HL-60 (cell line): ENCODE results near the gene POU2F3.

Experiments
- DNase-seq, 2 experiments: peaks; one replicate each; pipeline ENCODE4 v3.0.0-alpha.2; 2010 to 2020; ENCODE audit warnings: low read depth in 1 of 2, low spot score in 1 of 2
- H3K27ac ChIP-seq: fragments of 250-450 bp; sonication (Bioruptor Pico); replicated peaks from 2 replicates; pipeline ENCODE4 v1.5.1; 2020; ENCODE audit warnings: mild to moderate bottlenecking, moderate library complexity
- H3K27me3 ChIP-seq: fragments of 250-450 bp; sonication (Bioruptor Pico); 2 replicates; pipeline ENCODE4 v1.5.1; 2021; ENCODE audit warnings: mild to moderate bottlenecking, moderate library complexity; ENCODE audit not compliant: insufficient read depth, poor library complexity, severe bottlenecking
- H3K4me3 ChIP-seq: replicated peaks from 2 replicates; pipeline ENCODE4 v1.5.1; 2011; ENCODE audit warnings: mild to moderate bottlenecking, control low read depth, low read length; ENCODE audit not compliant: insufficient read depth
- CTCF ChIP-seq: IDR thresholded peaks from one replicate; pipeline ENCODE4 v1.5.1; 2011; ENCODE audit warnings: low read length, control low read depth, inconsistent platforms; ENCODE audit not compliant: insufficient read depth
- GABPA ChIP-seq: IDR thresholded peaks from 2 replicates; pipeline ENCODE4 v1.6.1; 2012; ENCODE audit warnings: low read depth
- POLR2AphosphoS5 ChIP-seq: IDR thresholded peaks from 2 replicates; pipeline ENCODE4 v1.6.1; 2012; ENCODE audit warnings: low read depth
- REST ChIP-seq: IDR thresholded peaks from 2 replicates; pipeline ENCODE4 v1.6.1; 2012; ENCODE audit warnings: low read depth; ENCODE audit not compliant: insufficient replicate concordance
- SPI1 ChIP-seq: IDR thresholded peaks from 2 replicates; pipeline ENCODE4 v1.6.1; 2012; ENCODE audit warnings: low read depth, mild to moderate bottlenecking, borderline replicate concordance

Gene POU2F3

GRCh38 chr11:120352405-120352804, 112.5 kb downstream of the POU2F3 start:
- Histone ChIP-seq H3K27me3 (peaks cover 58% of the 10 kb centered on the region), H3K4me3 (no peak overlapping the region)
- no peak for TF ChIP-seq POLR2AphosphoS5
- TF ChIP-seq CTCF, result no peak
- TF ChIP-seq REST, result no peak
- TF ChIP-seq GABPA, result no peak
- TF ChIP-seq SPI1, result no peak

GRCh38 chr11:120354068-120354467, 114.1 kb downstream of the POU2F3 start:
- TF ChIP-seq SPI1 (no peak), CTCF (no peak), REST (no peak), POLR2AphosphoS5 (no peak), GABPA (no peak)
- DNase-seq, result no peak
- H3K4me3 ChIP-seq, result no peak overlapping the region
- peaks cover 56% of the 10 kb centered on the region for H3K27me3 ChIP-seq
- no peak overlapping the region for H3K27ac ChIP-seq

More at GRCh38 chr11:120352405-120352804, 112.5 kb downstream of the POU2F3 start:
- no peak for DNase-seq
- H3K27ac ChIP-seq, result no peak overlapping the region

GRCh38 chr11:120354779-120355178, 114.8 kb downstream of the POU2F3 start:
- no peak overlapping the region for H3K4me3 ChIP-seq
- TF ChIP-seq REST (no peak), POLR2AphosphoS5 (no peak), SPI1 (no peak), GABPA (no peak)
- no peak overlapping the region for H3K27ac ChIP-seq
- peaks cover 51% of the 10 kb centered on the region for H3K27me3 ChIP-seq
- DNase-seq, result no peak
